Effector memory CD4-positive, alpha-beta T cell (primary cell): ENCODE data around the gene LGALS7.

Source experiments
- DNase-seq, 3 donors: peaks; one replicate each; pipeline ENCODE4 v3.0.0-alpha.2; 2020
- H3K27ac ChIP-seq: 2 replicates; pipeline ENCODE4 v1.7.0; 2013; ENCODE audit warnings: mild to moderate bottlenecking, low read length, moderate library complexity; ENCODE audit not compliant: insufficient read depth, poor library complexity, severe bottlenecking
- H3K27me3 ChIP-seq: replicated peaks from 2 replicates; pipeline ENCODE4 v1.7.0; 2013; ENCODE audit warnings: mild to moderate bottlenecking, low read length; ENCODE audit not compliant: insufficient read depth, control insufficient read depth, poor library complexity, severe bottlenecking
- H3K36me3 ChIP-seq: 2 replicates; pipeline ENCODE4 v1.7.0; 2013; ENCODE audit warnings: mild to moderate bottlenecking, low read length, moderate library complexity; ENCODE audit not compliant: control insufficient read depth, insufficient read depth
- H3K4me1 ChIP-seq: 2 replicates; pipeline ENCODE4 v1.7.0; 2013; ENCODE audit warnings: low read length, mild to moderate bottlenecking; ENCODE audit not compliant: control insufficient read depth, insufficient read depth, poor library complexity, severe bottlenecking
- H3K4me3 ChIP-seq: 2 replicates; pipeline ENCODE4 v1.7.0; 2013; ENCODE audit warnings: low read length, low read depth, mild to moderate bottlenecking; ENCODE audit not compliant: insufficient read depth, poor library complexity, severe bottlenecking
- H3K9me3 ChIP-seq: 2 replicates; pipeline ENCODE4 v1.7.0; 2013; ENCODE audit warnings: mild to moderate bottlenecking, low read length, moderate library complexity; ENCODE audit not compliant: control insufficient read depth

LGALS7 gene

GRCh38 chr19:38727868-38728660 is 45.3 kb downstream of the LGALS7 start:
- Histone ChIP-seq H3K36me3 (peaks cover 41% of the 10 kb centered on the region), H3K27me3 (no peaks in the 10 kb centered on the region), H3K27ac (no peak overlapping the region), H3K9me3 (no peaks in the 10 kb centered on the region), H3K4me1 (peaks cover 3% of the 10 kb centered on the region), H3K4me3 (no peak overlapping the region)
- DNase-seq = no peak

- H3K27me3 ChIP-seq = no peaks in the 10 kb centered on the region
- no peak overlapping the region for H3K4me3 ChIP-seq
- no peak for DNase-seq
- no peaks in the 10 kb centered on the region for H3K9me3 ChIP-seq
- peaks cover 3% of the 10 kb centered on the region for H3K4me1 ChIP-seq
- no peak overlapping the region for H3K27ac ChIP-seq
- peaks cover 48% of the 10 kb centered on the region for H3K36me3 ChIP-seq
Observed at GRCh38 chr19:38727306-38727867, 45.9 kb downstream of the LGALS7 start.

- Histone ChIP-seq H3K27ac (no peak overlapping the region), H3K4me3 (no peak overlapping the region), H3K36me3 (peaks cover 53% of the 10 kb centered on the region), H3K9me3 (no peaks in the 10 kb centered on the region), H3K4me1 (peaks cover 3% of the 10 kb centered on the region), H3K27me3 (no peaks in the 10 kb centered on the region)
- DNase-seq = peak in 1 of 3 donors; percentile 26
Observed at GRCh38 chr19:38726761-38727301, 46.5 kb downstream of the LGALS7 start.

GRCh38 chr19:38726284-38726673 is 47.0 kb downstream of the LGALS7 start:
- H3K4me3 ChIP-seq = no peak overlapping the region
- H3K9me3 ChIP-seq = no peaks in the 10 kb centered on the region
- no peak for DNase-seq
- H3K4me1 ChIP-seq = peaks cover 3% of the 10 kb centered on the region
- peaks cover 59% of the 10 kb centered on the region for H3K36me3 ChIP-seq
- H3K27ac ChIP-seq = no peak overlapping the region
- H3K27me3 ChIP-seq = no peaks in the 10 kb centered on the region

- Histone ChIP-seq H3K36me3 (peaks cover 64% of the 10 kb centered on the region), H3K9me3 (no peaks in the 10 kb centered on the region), H3K4me3 (no peak overlapping the region), H3K27ac (no peak overlapping the region), H3K4me1 (peaks cover 3% of the 10 kb centered on the region), H3K27me3 (no peaks in the 10 kb centered on the region)
- DNase-seq = no peak
Observed at GRCh38 chr19:38725469-38726283, 47.6 kb downstream of the LGALS7 start.

- Histone ChIP-seq H3K4me1 (no peaks in the 10 kb centered on the region), H3K36me3 (peaks cover 75% of the 10 kb centered on the region)
Observed at GRCh38 chr19:38723990-38724854, 49.1 kb downstream of the LGALS7 start.

GRCh38 chr19:38723606-38723965 is 49.7 kb downstream of the LGALS7 start:
- peaks cover 82% of the 10 kb centered on the region for H3K36me3 ChIP-seq
- H3K4me3 ChIP-seq = no peak overlapping the region

More at GRCh38 chr19:38723990-38724854, 49.1 kb downstream of the LGALS7 start:
- Histone ChIP-seq H3K27ac (no peak overlapping the region), H3K9me3 (no peaks in the 10 kb centered on the region), H3K4me3 (no peak overlapping the region), H3K27me3 (no peaks in the 10 kb centered on the region)
- DNase-seq = no peak

GRCh38 chr19:38722947-38723605 is 50.2 kb downstream of the LGALS7 start:
- no peaks in the 10 kb centered on the region for H3K9me3 ChIP-seq
- H3K36me3 ChIP-seq = peaks cover 82% of the 10 kb centered on the region
- no peak overlapping the region for H3K4me3 ChIP-seq
- H3K4me1 ChIP-seq = no peaks in the 10 kb centered on the region
- no peak overlapping the region for H3K27ac ChIP-seq
- DNase-seq = no peak
- H3K27me3 ChIP-seq = no peaks in the 10 kb centered on the region

More at GRCh38 chr19:38723606-38723965, 49.7 kb downstream of the LGALS7 start:
- H3K27ac ChIP-seq = no peak overlapping the region
- no peaks in the 10 kb centered on the region for H3K27me3 ChIP-seq
- H3K4me1 ChIP-seq = no peaks in the 10 kb centered on the region
- H3K9me3 ChIP-seq = no peaks in the 10 kb centered on the region
- no peak for DNase-seq
